A549 treated with CpdA at 1 μM for 4 hours (cell line): ENCODE results near the gene BSPH1. TPM values are rescaled to one million over a fixed set of nuclear protein-coding genes. Genes with fewer than 3 reads are reported as not detected.

Experiments
- total RNA-seq: library from RNA; stranded (reverse); fragments of 200-300 nt; extraction: Qiagen RNA extraction; gene quantifications from 5 replicates; pipeline ENCODE4 v1.2.3, GENCODE V29; 2022; ENCODE audit warnings: low read depth

Gene BSPH1
- total RNA-seq: not detected in 5 replicates

GRCh38 chr19:47992070-47992469 lies at the start of gene BSPH1:
Gene BSPH1 (minus strand): TSS chr19:47992170. CDS start chr19:47992081, 89 bp downstream.

GRCh38 chr19:47994209-47994802 lies 2.3 kb upstream of the BSPH1 start, which contains the start of gene ELSPBP1:
Gene ELSPBP1 (plus strand): TSS chr19:47994632. CDS start chr19:48008668, 14,036 bp downstream.

Other genes starting within 250 kb of the BSPH1 start
- 225 to 275 TPM (median 252 TPM) in 5 replicates for gene NOP53, start 246.6 kb downstream of the BSPH1 start, total RNA-seq
- gene SELENOW, start 213.5 kb downstream of the BSPH1 start, total RNA-seq: 98.6 to 171 TPM (median 160 TPM) in 5 replicates
- not detected in 5 replicates for gene TPRX1, start 187.6 kb downstream of the BSPH1 start, total RNA-seq
- gene CRX, start 170.2 kb downstream of the BSPH1 start, total RNA-seq: not detected in 5 replicates
- gene TPRX2, start 132.9 kb downstream of the BSPH1 start, total RNA-seq: not detected in 5 replicates
- gene SULT2A1, start 105.9 kb downstream of the BSPH1 start, total RNA-seq: not detected in 5 replicates
- gene ELSPBP1, start 2.5 kb upstream of the BSPH1 start, total RNA-seq: not detected in 5 replicates
- gene CABP5, start 51.9 kb upstream of the BSPH1 start, total RNA-seq: not detected in 5 replicates
- 9.5 to 15.0 TPM (median 11.2 TPM) in 5 replicates for gene PLA2G4C, start 118.6 kb upstream of the BSPH1 start, total RNA-seq
- 56.1 to 67.2 TPM (median 66.0 TPM) in 5 replicates for gene LIG1, start 178.2 kb upstream of the BSPH1 start, total RNA-seq
- gene ZSWIM9, start 178.5 kb upstream of the BSPH1 start, total RNA-seq: 5.7 to 8.5 TPM (median 7.5 TPM) in 5 replicates